Measurements from ENCODE around the gene PSMF1. TPM values are rescaled to one million over a fixed set of nuclear protein-coding genes. Genes with fewer than 3 reads are reported as not detected.
A peak's percentile ranks its signal among the peaks of the same experiment; 100 is the strongest.

The PSMF1 gene
- total and polyA plus RNA-seq, 7 experiments from 2014 or later, result 88.7 to 157 (median 116) TPM

- H3K36me3 Mint-ChIP-seq, result peaks cover 44 to 85% (median 53%) of the 10 kb centered on the region in 5 donors
Measured at GRCh38 chr20:1165521-1165920, 47.1 kb downstream of the PSMF1 start.

DNA sequence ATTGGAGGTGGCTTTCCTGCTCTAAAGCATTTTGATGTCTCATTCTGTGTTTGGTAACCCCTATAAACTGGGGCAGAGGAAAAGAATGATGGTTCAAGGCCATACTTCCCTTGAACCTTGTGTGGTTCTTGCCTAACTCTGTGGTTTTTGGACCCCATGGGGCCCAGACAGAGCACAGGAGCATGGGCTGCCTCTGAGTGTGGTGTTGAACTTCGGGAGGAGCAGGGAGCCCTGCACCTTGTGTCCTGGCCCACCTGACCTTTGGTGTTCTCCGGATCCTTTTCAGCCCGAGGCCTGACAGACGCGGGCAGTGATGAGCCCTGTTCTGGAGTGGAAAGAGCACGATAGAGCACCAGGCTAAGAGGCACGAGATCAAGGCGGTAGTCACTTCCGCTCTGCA lies 47.5 kb downstream of the PSMF1 start:
- Histone ChIP-seq H3K4me3 (ENCODE audit: low read length) (no peak overlapping the region), H3K4me1 (ENCODE audit: control insufficient read depth in 2 of 2, insufficient read depth in 2 of 2, low read length in 2 of 2) (no peaks in the 10 kb centered on the region), H3K27me3 (ENCODE audit: control insufficient read depth in 2 of 2, insufficient read depth in 2 of 2, low read length in 2 of 2) (no peaks in the 10 kb centered on the region), H3K36me3 (ENCODE audit: control insufficient read depth in 2 of 3, insufficient read depth in 3 of 3, low read length in 3 of 3) (peaks cover 0 to 90% (median 21%) of the 10 kb centered on the region in 3 experiments), H3K27ac (ENCODE audit: low read depth, low read length) (no peak overlapping the region), H3K9me3 (ENCODE audit: control insufficient read depth in 2 of 3, low read length in 3 of 3) (no peaks in the 10 kb centered on the region)
- ChIA-PET POLR2A (no interaction called here), CTCF (no interaction called here)
- DNase-seq, result no peak
- no peaks in the 10 kb centered on the region for H3K27me3 Mint-ChIP-seq
- no peak overlapping the region for H3K4me3 Mint-ChIP-seq
- ATAC-seq, result no peak
- no peak overlapping the region for H3K27ac Mint-ChIP-seq
- peaks cover 0 to 4% (median 0%) of the 10 kb centered on the region in 7 donors for H3K4me1 Mint-ChIP-seq
- intact Hi-C loops (cut with micrococcal nuclease), result no loop called here
- no peaks in the 10 kb centered on the region for H3K9me3 Mint-ChIP-seq
- peaks cover 44 to 84% (median 50%) of the 10 kb centered on the region in 5 donors for H3K36me3 Mint-ChIP-seq

More at GRCh38 chr20:1165521-1165920, 47.1 kb downstream of the PSMF1 start:
- H3K9me3 Mint-ChIP-seq, result no peaks in the 10 kb centered on the region
- Histone ChIP-seq H3K4me1 (ENCODE audit: control insufficient read depth in 2 of 2, insufficient read depth in 2 of 2, low read length in 2 of 2) (no peaks in the 10 kb centered on the region), H3K9me3 (ENCODE audit: control insufficient read depth in 2 of 3, low read length in 3 of 3) (no peaks in the 10 kb centered on the region), H3K4me3 (ENCODE audit: low read length) (no peak overlapping the region), H3K36me3 (ENCODE audit: control insufficient read depth in 2 of 3, insufficient read depth in 3 of 3, low read length in 3 of 3) (peaks cover 0 to 90% (median 17%) of the 10 kb centered on the region in 3 experiments), H3K27me3 (ENCODE audit: control insufficient read depth in 2 of 2, insufficient read depth in 2 of 2, low read length in 2 of 2) (no peaks in the 10 kb centered on the region), H3K27ac (ENCODE audit: low read depth, low read length) (no peak overlapping the region)
- no peak for DNase-seq
- POLR2A ChIA-PET, result no interaction called here
- H3K27ac Mint-ChIP-seq, result no peak overlapping the region
- intact Hi-C loops (cut with micrococcal nuclease), result no loop called here
- no peaks in the 10 kb centered on the region for H3K27me3 Mint-ChIP-seq
- H3K4me3 Mint-ChIP-seq, result no peak overlapping the region
- no peak for ATAC-seq
- CTCF ChIA-PET, result no interaction called here
- H3K4me1 Mint-ChIP-seq, result peaks cover 0 to 4% (median 0%) of the 10 kb centered on the region in 7 donors

DNA sequence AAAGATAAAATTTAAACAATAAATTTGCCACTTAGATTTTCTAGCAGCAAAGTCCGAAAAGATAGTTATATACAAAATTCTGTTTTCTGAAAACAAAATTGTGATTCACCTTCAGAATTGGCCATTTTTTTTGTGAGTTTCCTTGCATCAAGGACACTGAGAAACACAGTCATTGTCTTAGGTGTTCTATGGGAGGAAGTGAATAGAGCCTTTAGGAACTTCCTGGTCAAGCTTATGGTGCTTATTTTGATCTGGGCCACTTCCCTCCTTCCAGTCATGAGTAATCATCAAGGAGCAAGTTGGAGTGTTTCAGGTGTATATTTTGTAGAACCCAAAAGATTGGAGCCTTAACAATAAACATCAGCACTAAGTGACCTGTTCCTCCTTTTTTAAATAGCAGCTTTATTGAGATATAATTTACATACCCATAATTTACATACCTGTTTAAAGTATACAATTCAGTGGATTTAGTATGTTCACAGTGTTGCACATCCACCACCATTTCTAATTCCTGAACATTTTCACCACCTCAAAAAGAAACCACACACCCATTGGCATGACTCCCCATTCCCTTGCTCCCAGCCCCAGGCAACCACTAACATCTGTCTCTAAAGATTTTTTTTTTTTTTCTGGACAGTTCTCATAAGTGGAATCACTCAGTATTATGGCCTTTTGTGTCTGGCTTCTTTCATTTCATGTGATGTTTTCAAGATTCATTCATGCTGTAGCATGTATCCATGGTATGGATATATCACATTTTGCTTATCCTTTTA lies 48.7 kb downstream of the PSMF1 start:
- no peak for ATAC-seq
- POLR2A ChIA-PET, result interaction anchor here (0.8 kb wide), 1 partner anchor 34 kb away, joined by 5 read pairs; no protein-coding TSS in a partner anchor
- Mint-ChIP-seq H3K9me3 (no peaks in the 10 kb centered on the region), H3K27ac (no peak overlapping the region), H3K4me1 (peaks cover 0 to 7% (median 0%) of the 10 kb centered on the region in 7 donors), H3K4me3 (no peak overlapping the region), H3K27me3 (no peaks in the 10 kb centered on the region), H3K36me3 (peaks cover 44 to 84% (median 52%) of the 10 kb centered on the region in 5 donors)
- H3K27me3 ChIP-seq (ENCODE audit: control insufficient read depth in 2 of 2, insufficient read depth in 2 of 2, low read length in 2 of 2), result no peaks in the 10 kb centered on the region
- H3K9me3 ChIP-seq (ENCODE audit: control insufficient read depth in 2 of 3, low read length in 3 of 3), result no peaks in the 10 kb centered on the region
- DNase-seq, result no peak
- CTCF ChIA-PET, result no interaction called here
- H3K27ac ChIP-seq (ENCODE audit: low read depth, low read length), result no peak overlapping the region
- no peaks in the 10 kb centered on the region for H3K4me1 ChIP-seq (ENCODE audit: control insufficient read depth in 2 of 2, insufficient read depth in 2 of 2, low read length in 2 of 2)
- peaks cover 0 to 92% (median 21%) of the 10 kb centered on the region in 3 experiments for H3K36me3 ChIP-seq (ENCODE audit: control insufficient read depth in 2 of 3, insufficient read depth in 3 of 3, low read length in 3 of 3)
- intact Hi-C loops (cut with micrococcal nuclease), result no loop called here
- no peak overlapping the region for H3K4me3 ChIP-seq (ENCODE audit: low read length)

DNA sequence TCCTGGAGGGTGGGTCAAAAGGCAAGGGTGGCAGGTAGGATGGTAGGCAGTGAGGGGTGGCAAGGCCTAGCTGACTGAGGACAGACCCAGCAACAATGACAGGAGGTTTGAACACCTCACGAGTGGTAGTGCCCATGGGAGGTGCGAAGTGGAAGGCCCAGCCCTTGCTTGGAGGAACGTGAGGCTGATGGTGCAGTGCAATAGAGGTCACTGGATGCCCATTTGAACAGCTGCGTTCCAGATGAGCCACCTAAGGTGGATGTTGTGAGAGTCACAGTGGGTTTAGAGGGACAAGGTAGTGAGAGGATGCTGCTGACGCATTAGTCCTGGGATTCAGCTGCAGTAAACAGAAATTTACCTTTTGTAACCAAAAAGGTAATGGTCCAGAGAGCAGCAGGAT lies 50.8 kb downstream of the PSMF1 start:
- ChIA-PET CTCF (no interaction called here), POLR2A (no interaction called here)
- no peak overlapping the region for H3K4me3 ChIP-seq (ENCODE audit: low read length)
- H3K9me3 ChIP-seq (ENCODE audit: control insufficient read depth in 2 of 3, low read length in 3 of 3), result no peaks in the 10 kb centered on the region
- H3K4me1 ChIP-seq (ENCODE audit: control insufficient read depth in 2 of 2, insufficient read depth in 2 of 2, low read length in 2 of 2), result no peaks in the 10 kb centered on the region
- DNase-seq, result no peak
- H3K36me3 Mint-ChIP-seq, result peaks cover 39 to 86% (median 65%) of the 10 kb centered on the region in 5 donors
- peaks cover 0 to 96% (median 21%) of the 10 kb centered on the region in 3 experiments for H3K36me3 ChIP-seq (ENCODE audit: control insufficient read depth in 2 of 3, insufficient read depth in 3 of 3, low read length in 3 of 3)
- no peak overlapping the region for H3K27ac ChIP-seq (ENCODE audit: low read depth, low read length)
- no peaks in the 10 kb centered on the region for H3K27me3 Mint-ChIP-seq
- ATAC-seq, result no peak
- intact Hi-C loops (cut with micrococcal nuclease), result no loop called here
- H3K27me3 ChIP-seq (ENCODE audit: control insufficient read depth in 2 of 2, insufficient read depth in 2 of 2, low read length in 2 of 2), result no peaks in the 10 kb centered on the region
- H3K4me3 Mint-ChIP-seq, result no peak overlapping the region
- H3K4me1 Mint-ChIP-seq, result peaks cover 0 to 7% (median 0%) of the 10 kb centered on the region in 7 donors
- H3K27ac Mint-ChIP-seq, result no peak overlapping the region
- H3K9me3 Mint-ChIP-seq, result no peaks in the 10 kb centered on the region

DNA sequence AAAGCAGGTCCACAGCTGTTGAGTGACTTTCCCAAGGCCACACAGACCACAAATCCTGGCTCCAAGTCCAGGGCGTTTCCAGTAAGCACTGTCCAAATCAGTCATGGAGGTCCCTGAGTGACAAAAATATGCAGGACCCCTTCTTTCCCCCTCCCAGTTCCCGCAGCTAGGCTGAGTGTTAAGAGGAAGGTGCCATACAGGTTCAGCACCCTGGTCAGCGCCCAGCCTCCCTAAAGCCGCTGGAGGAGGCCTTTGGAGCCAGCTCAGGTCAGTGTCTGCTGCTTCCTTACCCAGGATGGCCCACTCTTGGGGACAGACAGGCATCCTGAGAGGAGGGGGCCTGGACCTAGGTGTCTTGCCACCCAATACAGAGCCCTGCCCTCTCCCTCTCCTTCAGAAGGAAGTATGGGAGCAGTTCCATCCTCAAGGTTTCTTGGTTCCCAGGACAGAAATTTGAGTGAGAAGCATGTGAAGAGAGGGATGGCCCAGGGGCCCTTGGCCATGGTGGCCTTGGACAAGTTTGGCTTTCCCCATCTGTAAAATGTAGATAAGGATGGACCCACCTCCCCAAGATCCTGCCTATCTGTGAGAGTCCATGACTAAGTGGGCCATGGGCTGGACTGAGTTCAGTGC lies 53.2 kb downstream of the PSMF1 start:
- Histone ChIP-seq H3K4me3 (ENCODE audit: low read length) (no peak overlapping the region), H3K4me1 (ENCODE audit: control insufficient read depth in 2 of 2, insufficient read depth in 2 of 2, low read length in 2 of 2) (no peaks in the 10 kb centered on the region), H3K27me3 (ENCODE audit: control insufficient read depth in 2 of 2, insufficient read depth in 2 of 2, low read length in 2 of 2) (no peaks in the 10 kb centered on the region), H3K27ac (ENCODE audit: low read depth, low read length) (no peak overlapping the region), H3K9me3 (ENCODE audit: control insufficient read depth in 2 of 3, low read length in 3 of 3) (no peaks in the 10 kb centered on the region), H3K36me3 (ENCODE audit: control insufficient read depth in 2 of 3, insufficient read depth in 3 of 3, low read length in 3 of 3) (peaks cover 0 to 88% (median 21%) of the 10 kb centered on the region in 3 experiments)
- DNase-seq, result peak in 1 of 9 donors; percentile 16
- ChIA-PET CTCF (no interaction called here), POLR2A (no interaction called here)
- Mint-ChIP-seq H3K27ac (no peak overlapping the region), H3K9me3 (no peaks in the 10 kb centered on the region), H3K4me3 (no peak overlapping the region), H3K27me3 (no peaks in the 10 kb centered on the region), H3K4me1 (peaks cover 0 to 5% (median 0%) of the 10 kb centered on the region in 7 donors), H3K36me3 (peaks cover 25 to 80% (median 59%) of the 10 kb centered on the region in 5 donors)
- ATAC-seq, result no peak
- intact Hi-C loops (cut with micrococcal nuclease), result no loop called here

DNA sequence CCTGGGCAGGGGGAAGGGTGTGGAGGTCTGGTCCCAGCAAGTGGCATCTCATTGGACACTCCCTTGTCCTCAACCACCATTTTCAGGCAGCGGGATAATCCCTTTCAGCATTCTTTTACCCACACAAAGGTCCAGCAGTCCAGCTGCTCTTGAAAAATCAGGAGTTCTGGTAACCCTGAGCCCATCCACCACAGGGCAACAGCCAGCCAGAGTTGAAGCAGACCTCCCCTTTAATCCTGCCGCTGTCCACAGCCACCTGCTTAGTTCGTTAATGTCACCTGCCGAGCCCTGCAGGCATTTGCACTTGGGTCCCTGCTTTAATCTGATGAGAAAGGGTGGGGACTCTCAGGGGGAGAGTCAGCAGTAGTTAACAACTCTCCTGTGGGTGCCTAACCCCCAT lies 55.3 kb downstream of the PSMF1 start:
- Mint-ChIP-seq H3K36me3 (peaks cover 14 to 60% (median 41%) of the 10 kb centered on the region in 5 donors), H3K9me3 (no peaks in the 10 kb centered on the region), H3K27ac (peak overlapping the region in 1 of 9 donors; percentile 52), H3K27me3 (no peaks in the 10 kb centered on the region), H3K4me3 (no peak overlapping the region), H3K4me1 (peaks cover 0 to 5% (median 0%) of the 10 kb centered on the region in 7 donors)
- ATAC-seq (no peak), DNase-seq (no peak)
- Histone ChIP-seq H3K9me3 (ENCODE audit: control insufficient read depth in 2 of 3, low read length in 3 of 3) (no peaks in the 10 kb centered on the region), H3K27ac (ENCODE audit: low read depth, low read length) (no peak overlapping the region), H3K4me3 (ENCODE audit: low read length) (no peak overlapping the region), H3K27me3 (ENCODE audit: control insufficient read depth in 2 of 2, insufficient read depth in 2 of 2, low read length in 2 of 2) (no peaks in the 10 kb centered on the region), H3K4me1 (ENCODE audit: control insufficient read depth in 2 of 2, insufficient read depth in 2 of 2, low read length in 2 of 2) (no peaks in the 10 kb centered on the region), H3K36me3 (ENCODE audit: control insufficient read depth in 2 of 3, insufficient read depth in 3 of 3, low read length in 3 of 3) (peaks cover 0 to 69% (median 17%) of the 10 kb centered on the region in 3 experiments)
- ChIA-PET POLR2A (no interaction called here), CTCF (no interaction called here)
- intact Hi-C loops (cut with micrococcal nuclease), result no loop called here

All from naive thymus-derived CD4-positive, alpha-beta T cell (primary cell).